CD4-positive, alpha-beta memory T cell (primary cell): ENCODE data around the gene FAP. TPM values are rescaled to one million over a fixed set of nuclear protein-coding genes. Genes with fewer than 3 reads are reported as not detected.

Experiments used
- CTCF ChIA-PET: fragments of 350-600 bp; sonication (Branson Sonifier 250); formaldehyde crosslinking; loops from one replicate; lab custom pipeline; 2021; ENCODE audit warnings: inconsistent platforms; ENCODE audit not compliant: partially characterized antibody; lab: Charles Lee
- POLR2A ChIA-PET: fragments of 350-600 bp; sonication (Branson Sonifier 250); formaldehyde crosslinking; loops from one replicate; lab custom pipeline; 2021; ENCODE audit not compliant: partially characterized antibody; lab: Charles Lee
- DNase-seq, 5 donors: peaks; one replicate each; pipeline versions ENCODE4 v3.0.0 to v3.0.0-alpha.2; 2020 to 2022; ENCODE audit warnings: mixed read lengths in 1 of 5
- H3K27ac ChIP-seq: one replicate; pipeline ENCODE4 v1.7.0; 2013; ENCODE audit warnings: low read depth, low read length
- H3K27me3 ChIP-seq: 2 replicates; pipeline ENCODE4 v1.7.0; 2013; ENCODE audit warnings: mild to moderate bottlenecking, low read length, moderate library complexity; ENCODE audit not compliant: insufficient read depth
- H3K36me3 ChIP-seq: 2 replicates; pipeline ENCODE4 v1.7.0; 2013; ENCODE audit warnings: mild to moderate bottlenecking, low read length, moderate library complexity; ENCODE audit not compliant: insufficient read depth
- H3K4me1 ChIP-seq: 2 replicates; pipeline ENCODE4 v1.7.0; 2013; ENCODE audit warnings: mild to moderate bottlenecking, low read length, moderate library complexity; ENCODE audit not compliant: insufficient read depth
- H3K4me3 ChIP-seq, 2 donors: one replicate each; pipeline ENCODE4 v1.7.0; 2013; ENCODE audit warnings: low read length in 2 of 2, mild to moderate bottlenecking in 1 of 2
- H3K9me3 ChIP-seq, 2 donors: one replicate each; pipeline ENCODE4 v1.7.0; 2013; ENCODE audit warnings: low read length in 2 of 2, control low read depth in 1 of 2; ENCODE audit not compliant: control insufficient read depth in 1 of 2
- H3K27ac Mint-ChIP-seq, 7 donors: one replicate each; pipeline ENCODE4 v1.8.0; 2020 to 2021; ENCODE audit warnings: mixed read lengths in 7 of 7, mild to moderate bottlenecking in 6 of 7, inconsistent platforms in 3 of 7, moderate library complexity in 3 of 7
- H3K27me3 Mint-ChIP-seq, 2 donors: one replicate each; pipeline ENCODE4 v1.8.0; 2020 to 2021; ENCODE audit warnings: mixed read lengths in 2 of 2
- H3K36me3 Mint-ChIP-seq, 2 donors: one replicate each; pipeline ENCODE4 v1.8.0; 2020 to 2021; ENCODE audit warnings: mixed read lengths in 2 of 2, inconsistent platforms in 1 of 2, mild to moderate bottlenecking in 1 of 2
- H3K4me1 Mint-ChIP-seq, 4 donors: one replicate each; pipeline ENCODE4 v1.8.0; 2020 to 2021; ENCODE audit warnings: mixed read lengths in 4 of 4, mild to moderate bottlenecking in 1 of 4
- H3K4me3 Mint-ChIP-seq, 8 donors: one replicate each; pipeline ENCODE4 v1.8.0; 2020 to 2021; ENCODE audit warnings: mixed read lengths in 8 of 8, mild to moderate bottlenecking in 7 of 8, moderate library complexity in 6 of 8, inconsistent platforms in 3 of 8
- H3K9me3 Mint-ChIP-seq, 8 donors: one replicate each; pipeline ENCODE4 v1.8.0; 2020 to 2021; ENCODE audit warnings: mixed read lengths in 8 of 8, mild to moderate bottlenecking in 5 of 8, inconsistent platforms in 3 of 8, moderate library complexity in 1 of 8
- intact Hi-C: fragments of 100-400 bp; cut with micrococcal nuclease; formaldehyde crosslinking; loops from one replicate; pipeline ENCODE4 v1.15.1; 2023
- polyA plus RNA-seq, 2 donors: library from polyadenylated mRNA; unstranded; fragments of 300-500 nt; fragmentation: Illumina TruSeq; gene quantifications; one replicate each; pipeline ENCODE4 v1.2.3, GENCODE V29; 2021
- total RNA-seq, 2 experiments: library from RNA; stranded (reverse); gene quantifications; one replicate each; pipeline ENCODE4 v1.2.3, GENCODE V29; 2021

The FAP gene
- total and polyA plus RNA-seq, 4 experiments from 2014 or later: not detected

- Histone ChIP-seq H3K36me3 (peaks cover 24% of the 10 kb centered on the region), H3K27ac (no peak overlapping the region), H3K4me1 (no peaks in the 10 kb centered on the region), H3K9me3 (no peaks in the 10 kb centered on the region), H3K4me3 (no peak overlapping the region), H3K27me3 (no peaks in the 10 kb centered on the region)
- CTCF ChIA-PET: no interaction called here
- no peak overlapping the region for H3K4me3 Mint-ChIP-seq
- POLR2A ChIA-PET: no interaction called here
- no peak for DNase-seq
- peaks cover 61 to 67% of the 10 kb centered on the region in 2 donors for H3K36me3 Mint-ChIP-seq
- peaks cover 0 to 1% (median 0%) of the 10 kb centered on the region in 4 donors for H3K4me1 Mint-ChIP-seq
- no peak overlapping the region for H3K27ac Mint-ChIP-seq
- H3K27me3 Mint-ChIP-seq: no peaks in the 10 kb centered on the region
- H3K9me3 Mint-ChIP-seq: no peaks in the 10 kb centered on the region
- intact Hi-C loops: no loop called here
Observed at GRCh38 chr2:162267496-162267895, 24.3 kb upstream of the FAP start.

GRCh38 chr2:162266460-162266760, 23.2 kb upstream of the FAP start:
- Mint-ChIP-seq H3K4me3 (no peak overlapping the region), H3K27ac (no peak overlapping the region), H3K9me3 (no peaks in the 10 kb centered on the region), H3K27me3 (no peaks in the 10 kb centered on the region), H3K36me3 (peaks cover 50 to 57% of the 10 kb centered on the region in 2 donors), H3K4me1 (peaks cover 5 to 7% (median 7%) of the 10 kb centered on the region in 4 donors)
- CTCF ChIA-PET: no interaction called here
- no peak for DNase-seq
- H3K36me3 ChIP-seq: peaks cover 15% of the 10 kb centered on the region
- POLR2A ChIA-PET: no interaction called here
- H3K27ac ChIP-seq: no peak overlapping the region
- no peak overlapping the region for H3K4me3 ChIP-seq
- intact Hi-C loops: no loop called here
- no peaks in the 10 kb centered on the region for H3K27me3 ChIP-seq
- H3K9me3 ChIP-seq: no peaks in the 10 kb centered on the region
- H3K4me1 ChIP-seq: peaks cover 6% of the 10 kb centered on the region

DNA sequence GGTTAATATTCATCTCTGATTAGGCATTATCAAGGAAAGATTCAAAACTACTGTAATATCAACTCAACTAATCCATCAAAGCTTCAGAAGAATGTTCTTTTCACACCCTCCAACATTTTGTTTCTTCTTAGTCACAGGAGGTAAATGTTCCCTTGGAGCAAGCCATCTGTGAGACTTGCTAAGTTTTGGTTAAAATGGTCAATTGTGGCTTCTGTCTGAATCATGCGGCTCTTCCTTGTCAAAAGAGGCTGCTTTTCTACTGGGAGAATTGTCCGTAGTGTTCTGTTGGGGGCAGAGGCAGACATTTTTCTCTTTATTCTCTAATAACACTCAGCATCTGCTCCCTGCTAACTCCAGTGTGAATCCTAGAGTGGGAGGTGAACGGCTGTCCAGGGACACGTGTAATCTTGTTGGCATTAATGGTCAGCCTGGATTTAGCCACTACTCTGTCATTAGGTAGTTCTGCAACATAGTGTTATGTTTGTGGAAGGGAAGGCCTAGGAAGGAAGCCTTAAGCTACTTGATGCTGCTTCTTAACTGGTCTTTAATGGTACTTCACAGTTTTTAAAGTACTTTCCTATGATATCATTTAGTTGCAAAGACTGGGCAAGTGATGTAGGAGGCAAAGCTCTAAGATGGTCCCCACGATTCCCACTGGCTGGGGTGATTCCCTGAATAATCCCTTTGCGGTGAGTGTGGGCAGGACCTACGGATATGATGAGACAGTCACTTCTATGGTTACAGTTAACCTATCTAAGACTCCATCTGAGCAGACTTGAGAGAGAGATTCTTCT, 22.6 kb upstream of the FAP start:
- H3K9me3 Mint-ChIP-seq: no peaks in the 10 kb centered on the region
- H3K4me1 ChIP-seq: peaks cover 11% of the 10 kb centered on the region
- no peak for DNase-seq
- peaks cover 8 to 12% (median 11%) of the 10 kb centered on the region in 4 donors for H3K4me1 Mint-ChIP-seq
- no peaks in the 10 kb centered on the region for H3K27me3 ChIP-seq
- no peak overlapping the region for H3K4me3 ChIP-seq
- peaks cover 45 to 51% of the 10 kb centered on the region in 2 donors for H3K36me3 Mint-ChIP-seq
- peaks cover 15% of the 10 kb centered on the region for H3K36me3 ChIP-seq
- no peaks in the 10 kb centered on the region for H3K9me3 ChIP-seq
- CTCF ChIA-PET: no interaction called here
- intact Hi-C loops: no loop called here
- peak overlapping the region in 1 of 7 donors; percentile 56 for H3K27ac Mint-ChIP-seq
- POLR2A ChIA-PET: no interaction called here
- no peak overlapping the region for H3K27ac ChIP-seq
- no peaks in the 10 kb centered on the region for H3K27me3 Mint-ChIP-seq
- no peak overlapping the region for H3K4me3 Mint-ChIP-seq

GRCh38 chr2:162261032-162261945, 18.0 kb upstream of the FAP start:
- H3K9me3 Mint-ChIP-seq: no peaks in the 10 kb centered on the region
- no peak for DNase-seq
- no peaks in the 10 kb centered on the region for H3K27me3 ChIP-seq
- H3K36me3 ChIP-seq: peaks cover 2% of the 10 kb centered on the region
- ChIA-PET POLR2A (no interaction called here), CTCF (interaction anchor here (1.0 kb wide), 1 partner anchor 41 kb away, joined by 3 read pairs; no protein-coding TSS in a partner anchor)
- peak overlapping the region in 1 of 7 donors; percentile 18 for H3K27ac Mint-ChIP-seq
- no peak overlapping the region for H3K4me3 Mint-ChIP-seq
- H3K4me3 ChIP-seq: no peak overlapping the region
- H3K36me3 Mint-ChIP-seq: peaks cover 9 to 15% of the 10 kb centered on the region in 2 donors
- peaks cover 8 to 13% (median 11%) of the 10 kb centered on the region in 4 donors for H3K4me1 Mint-ChIP-seq
- no peak overlapping the region for H3K27ac ChIP-seq
- H3K4me1 ChIP-seq: peaks cover 14% of the 10 kb centered on the region
- H3K9me3 ChIP-seq: no peaks in the 10 kb centered on the region
- intact Hi-C loops: no loop called here
- peaks cover 0 to 8% of the 10 kb centered on the region in 2 donors for H3K27me3 Mint-ChIP-seq

DNA sequence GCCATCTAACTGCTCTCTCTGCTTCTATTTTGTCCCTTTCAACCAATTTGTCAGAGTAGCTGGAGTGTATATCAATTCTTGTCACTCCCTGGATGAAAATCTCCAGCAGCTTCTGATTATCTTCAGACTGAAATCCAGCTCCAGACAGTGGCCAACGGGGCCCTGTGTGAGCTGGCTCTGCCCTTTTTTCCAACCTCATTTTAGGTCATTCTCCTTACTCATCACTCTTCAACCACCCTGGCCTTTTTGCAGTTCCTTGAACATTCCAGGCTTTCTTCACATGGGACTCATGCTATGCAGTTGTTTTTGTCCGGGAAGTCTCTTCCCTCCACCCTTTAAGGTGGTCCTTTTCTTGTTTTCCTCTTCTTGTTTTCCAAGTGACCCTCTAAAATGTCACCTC, 15.4 kb upstream of the FAP start:
- no peak overlapping the region for H3K4me3 Mint-ChIP-seq
- H3K27ac ChIP-seq: no peak overlapping the region
- CTCF ChIA-PET: interaction anchor here (1.2 kb wide), 1 partner anchor 45 kb away, joined by 3 read pairs; no protein-coding TSS in a partner anchor

GRCh38 chr2:162258169-162258568, 14.9 kb upstream of the FAP start:
- Histone ChIP-seq H3K27ac (no peak overlapping the region), H3K27me3 (no peaks in the 10 kb centered on the region), H3K9me3 (no peaks in the 10 kb centered on the region), H3K4me3 (no peak overlapping the region), H3K36me3 (no peaks in the 10 kb centered on the region), H3K4me1 (peaks cover 14% of the 10 kb centered on the region)
- peaks cover 0 to 8% of the 10 kb centered on the region in 2 donors for H3K27me3 Mint-ChIP-seq
- H3K4me1 Mint-ChIP-seq: peaks cover 8 to 13% (median 11%) of the 10 kb centered on the region in 4 donors
- no peak overlapping the region for H3K4me3 Mint-ChIP-seq
- ChIA-PET CTCF (interaction anchor here (1.2 kb wide), 1 partner anchor 46 kb away, joined by 3 read pairs; no protein-coding TSS in a partner anchor), POLR2A (no interaction called here)
- H3K27ac Mint-ChIP-seq: no peak overlapping the region
- no peaks in the 10 kb centered on the region for H3K9me3 Mint-ChIP-seq
- no peaks in the 10 kb centered on the region for H3K36me3 Mint-ChIP-seq
- intact Hi-C loops: no loop called here
- no peak for DNase-seq

More for the DNA sequence above, 15.4 kb upstream of the FAP start:
- intact Hi-C loops: no loop called here
- Mint-ChIP-seq H3K9me3 (no peaks in the 10 kb centered on the region), H3K27ac (no peak overlapping the region), H3K4me1 (peaks cover 8 to 13% (median 11%) of the 10 kb centered on the region in 4 donors), H3K27me3 (peaks cover 0 to 8% of the 10 kb centered on the region in 2 donors), H3K36me3 (no peaks in the 10 kb centered on the region)
- Histone ChIP-seq H3K4me3 (no peak overlapping the region), H3K9me3 (no peaks in the 10 kb centered on the region), H3K36me3 (no peaks in the 10 kb centered on the region), H3K27me3 (no peaks in the 10 kb centered on the region), H3K4me1 (peaks cover 14% of the 10 kb centered on the region)
- no peak for DNase-seq
- POLR2A ChIA-PET: no interaction called here

DNA sequence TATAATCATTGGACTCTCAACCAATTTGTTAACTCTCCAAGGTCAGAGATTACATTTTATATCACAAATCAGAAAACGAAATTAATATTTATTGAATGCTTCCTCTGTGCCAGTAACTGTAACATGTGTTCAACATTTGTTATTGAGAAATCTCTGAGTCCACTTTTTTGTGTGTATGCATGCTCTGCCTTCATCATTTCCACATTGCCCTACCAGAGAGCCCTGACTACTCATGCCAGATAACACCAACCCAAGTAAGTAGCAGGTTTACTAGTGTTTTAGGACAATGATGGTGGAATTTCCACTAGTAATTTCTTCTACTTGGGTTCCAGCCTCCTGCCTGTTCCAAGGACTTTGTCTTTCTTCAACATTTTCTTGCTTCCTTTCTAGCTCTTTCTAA, 14.2 kb upstream of the FAP start:
- POLR2A ChIA-PET: no interaction called here
- peaks cover 14% of the 10 kb centered on the region for H3K4me1 ChIP-seq
- H3K36me3 ChIP-seq: no peaks in the 10 kb centered on the region
- no peak overlapping the region for H3K27ac ChIP-seq
- no peaks in the 10 kb centered on the region for H3K36me3 Mint-ChIP-seq
- H3K27me3 ChIP-seq: no peaks in the 10 kb centered on the region
- H3K27ac Mint-ChIP-seq: no peak overlapping the region
- no peak overlapping the region for H3K4me3 Mint-ChIP-seq
- DNase-seq: no peak
- H3K27me3 Mint-ChIP-seq: peaks cover 0 to 8% of the 10 kb centered on the region in 2 donors
- H3K9me3 Mint-ChIP-seq: no peaks in the 10 kb centered on the region
- H3K9me3 ChIP-seq: no peaks in the 10 kb centered on the region
- intact Hi-C loops: no loop called here
- H3K4me3 ChIP-seq: no peak overlapping the region
- CTCF ChIA-PET: no interaction called here
- H3K4me1 Mint-ChIP-seq: peaks cover 8 to 13% (median 11%) of the 10 kb centered on the region in 4 donors
